Measurements from ENCODE around the gene GRAP2.
"Not testable (repeated sequence)": the region's sequence is repeated elsewhere in the genome, so short reads cannot be mapped to it uniquely, and the experiment has no call there.

GRAP2 gene

GRCh38 chr22:39871008-39871798 lies 29.7 kb upstream of the GRAP2 start:
- no peak overlapping the region for H3K4me3 ChIP-seq (replicated peaks; ENCODE audit: insufficient read depth, low read length)
- H3K27ac ChIP-seq (replicated peaks), result no peak overlapping the region
- no peaks in the 10 kb centered on the region for H3K27me3 ChIP-seq (ENCODE audit: insufficient read depth, poor library complexity, severe bottlenecking)
- DNase-seq (ENCODE audit: low read depth in 1 of 2, low spot score in 1 of 2), result no peak
- TF ChIP-seq CTCF (IDR thresholded peaks at IDR 0.05; ENCODE audit: insufficient read depth, low read length) (no peak), POLR2AphosphoS5 (IDR thresholded peaks at IDR 0.05; ENCODE audit: low read depth) (no peak), GABPA (IDR thresholded peaks at IDR 0.05; ENCODE audit: low read depth) (no peak), REST (IDR thresholded peaks at IDR 0.05; ENCODE audit: insufficient replicate concordance, low read depth) (no peak), SPI1 (IDR thresholded peaks at IDR 0.05; ENCODE audit: borderline replicate concordance, low read depth) (no peak)

GRCh38 chr22:39872548-39872947 lies 28.3 kb upstream of the GRAP2 start:
- TF ChIP-seq REST (IDR thresholded peaks at IDR 0.05; ENCODE audit: insufficient replicate concordance, low read depth) (no peak), GABPA (IDR thresholded peaks at IDR 0.05; ENCODE audit: low read depth) (no peak), SPI1 (IDR thresholded peaks at IDR 0.05; ENCODE audit: borderline replicate concordance, low read depth) (no peak), CTCF (IDR thresholded peaks at IDR 0.05; ENCODE audit: insufficient read depth, low read length) (no peak), POLR2AphosphoS5 (IDR thresholded peaks at IDR 0.05; ENCODE audit: low read depth) (no peak)
- no peak for DNase-seq (ENCODE audit: low read depth in 1 of 2, low spot score in 1 of 2)
- Histone ChIP-seq H3K4me3 (replicated peaks; ENCODE audit: insufficient read depth, low read length) (no peak overlapping the region), H3K27me3 (ENCODE audit: insufficient read depth, poor library complexity, severe bottlenecking) (no peaks in the 10 kb centered on the region), H3K27ac (replicated peaks) (no peak overlapping the region)

- Histone ChIP-seq H3K4me3 (replicated peaks; ENCODE audit: insufficient read depth, low read length) (no peak overlapping the region), H3K27ac (replicated peaks) (no peak overlapping the region), H3K27me3 (ENCODE audit: insufficient read depth, poor library complexity, severe bottlenecking) (no peaks in the 10 kb centered on the region)
- no peak for DNase-seq (ENCODE audit: low read depth in 1 of 2, low spot score in 1 of 2)
- no peak for TF ChIP-seq POLR2AphosphoS5 (IDR thresholded peaks at IDR 0.05; ENCODE audit: low read depth)
- TF ChIP-seq SPI1 (IDR thresholded peaks at IDR 0.05; ENCODE audit: borderline replicate concordance, low read depth), result no peak
- TF ChIP-seq REST (IDR thresholded peaks at IDR 0.05; ENCODE audit: insufficient replicate concordance, low read depth), result no peak
- TF ChIP-seq GABPA (IDR thresholded peaks at IDR 0.05; ENCODE audit: low read depth), result no peak
- no peak for TF ChIP-seq CTCF (IDR thresholded peaks at IDR 0.05; ENCODE audit: insufficient read depth, low read length)
Measured at GRCh38 chr22:39873965-39874364, 26.9 kb upstream of the GRAP2 start.

GRCh38 chr22:39875176-39875885 lies 25.6 kb upstream of the GRAP2 start:
- not testable (repeated sequence) for H3K27me3 ChIP-seq (ENCODE audit: insufficient read depth, poor library complexity, severe bottlenecking); H3K4me3 ChIP-seq (replicated peaks; ENCODE audit: insufficient read depth, low read length)
- peak in 1 of 2 experiments; percentile 6 for DNase-seq (ENCODE audit: low read depth in 1 of 2, low spot score in 1 of 2)
- peak overlapping the region; percentile 38 for H3K27ac ChIP-seq (replicated peaks)
